NCI-H1694 treated with DMSO at 0.1 percent for 48 hours (cell line): ENCODE data around the gene ARPC5.

Experiments
- DNase-seq: peaks from one replicate; lab custom pipeline; 2025; lab: John Stamatoyannopoulos, UW

ARPC5 gene

DNA sequence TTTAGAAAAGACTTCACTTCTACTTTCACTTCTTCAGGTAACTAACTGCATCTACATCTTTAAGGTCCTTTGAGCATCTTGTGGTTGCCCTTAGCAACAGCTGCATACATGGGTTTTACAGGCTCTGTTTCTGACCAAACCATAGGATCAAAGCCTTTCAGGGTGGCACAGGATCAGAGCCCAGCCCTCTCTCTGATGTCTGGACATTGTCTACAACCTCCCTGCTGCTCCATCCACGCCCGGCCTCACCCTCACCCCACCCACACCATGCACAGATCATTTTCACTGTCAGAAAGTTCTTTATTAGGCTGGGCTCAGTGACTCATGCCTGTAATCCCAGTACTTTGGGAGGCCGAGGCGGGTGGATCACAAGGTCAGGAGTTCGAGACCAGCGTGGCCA is 50.5 kb downstream of the ARPC5 start:
- no peak for DNase-seq

GRCh38 chr1:183584147-183584546 is 51.4 kb downstream of the ARPC5 start:
- no peak for DNase-seq

DNA sequence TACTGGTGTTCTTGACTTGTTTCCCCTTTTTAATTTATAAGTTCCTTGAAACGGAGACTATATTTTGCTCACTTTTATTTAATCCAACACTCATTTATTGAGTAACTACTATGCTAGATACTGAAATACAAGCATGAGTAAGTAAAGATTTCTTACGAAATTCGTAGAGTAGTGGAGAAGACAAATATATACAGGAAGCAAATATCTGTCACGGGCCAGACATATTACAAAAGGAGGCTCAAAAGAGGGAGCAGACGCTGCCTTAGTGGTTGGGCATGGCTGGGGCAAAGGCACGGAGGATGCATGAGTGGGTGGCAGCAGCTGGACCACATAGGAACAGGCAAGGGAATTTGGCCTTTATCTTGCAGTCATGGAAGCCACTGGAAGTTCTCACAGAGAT is 52.1 kb downstream of the ARPC5 start:
- no peak for DNase-seq

GRCh38 chr1:183582021-183582713 is 53.4 kb downstream of the ARPC5 start:
- no peak for DNase-seq

- DNase-seq, result peak; percentile 80
Observed at GRCh38 chr1:183580281-183580682, 55.3 kb downstream of the ARPC5 start.

DNA sequence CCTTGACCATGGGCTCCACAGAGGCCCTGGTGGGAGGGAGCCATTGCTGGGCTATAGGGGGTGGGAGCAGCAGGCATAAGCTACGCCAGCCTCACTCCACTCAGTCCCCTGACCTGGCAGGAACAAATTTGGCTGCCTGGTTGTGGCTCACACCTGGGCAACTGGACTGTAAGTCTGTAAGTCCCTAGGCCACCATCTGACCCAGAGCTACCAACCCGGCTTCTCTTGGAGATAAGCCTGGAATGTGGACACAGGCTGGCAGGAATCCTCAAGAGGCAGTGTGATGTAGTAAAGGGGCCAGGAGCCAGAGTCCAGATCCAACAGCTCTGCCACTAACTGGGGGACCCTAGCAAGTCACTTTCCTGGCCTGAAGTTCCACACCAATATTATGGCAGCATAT is 56.7 kb downstream of the ARPC5 start:
- DNase-seq, result no peak

GRCh38 chr1:183577897-183578465 is 57.6 kb downstream of the ARPC5 start:
- no peak for DNase-seq

DNA sequence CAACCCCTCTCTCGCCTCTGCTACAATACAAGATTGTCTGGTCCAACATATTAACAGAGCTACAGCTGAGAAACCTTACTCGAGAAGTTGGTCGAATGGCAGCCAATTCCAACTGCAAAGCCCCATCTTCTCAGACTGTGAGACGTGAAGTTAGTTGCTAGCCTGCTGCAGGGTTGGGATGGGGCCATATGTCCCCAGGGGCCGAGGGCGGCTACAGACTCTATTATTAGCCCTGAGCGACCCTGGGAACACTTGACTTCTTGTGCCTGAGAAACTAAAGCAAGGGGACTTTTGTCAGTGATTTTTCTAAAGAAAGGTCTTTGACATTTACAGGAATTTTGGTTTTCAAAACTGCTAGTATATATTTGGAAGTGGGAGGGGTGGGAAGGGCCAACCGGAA is 59.0 kb downstream of the ARPC5 start:
- no peak for DNase-seq

GRCh38 chr1:183575606-183576005 is 60.0 kb downstream of the ARPC5 start:
- no peak for DNase-seq

DNA sequence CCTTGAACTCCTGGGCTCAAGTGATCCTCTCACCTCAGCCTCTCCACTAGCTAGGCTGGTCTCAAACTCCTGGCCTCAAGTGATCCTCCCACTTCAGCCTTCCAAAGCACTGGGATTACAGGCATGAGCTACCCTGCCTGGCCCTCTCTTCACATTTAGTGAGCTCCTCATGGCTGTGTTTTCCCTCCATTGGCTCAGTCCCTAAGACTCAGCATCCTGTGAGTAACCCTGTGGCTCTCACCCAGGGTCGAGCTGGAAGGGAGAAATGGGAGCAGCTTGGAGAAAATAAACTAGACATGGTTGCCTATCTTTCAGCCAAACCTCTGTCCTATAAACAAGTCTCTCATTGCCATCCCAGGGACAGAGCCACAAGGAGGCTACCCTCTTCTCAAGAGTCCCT is 62.9 kb downstream of the ARPC5 start:
- no peak for DNase-seq

GRCh38 chr1:183571678-183572268 is 63.8 kb downstream of the ARPC5 start:
- DNase-seq, result no peak
